SU-DHL-6 (cell line): ENCODE results near the gene ATP9B.

Experiments used
- H2AFZ ChIP-seq: fragments of 200-600 bp; sonication (generic); 2 replicates; pipeline ENCODE4 v1.6.1; 2014; ENCODE audit warnings: low read depth, mild to moderate bottlenecking, moderate library complexity, mixed read lengths, antibody characterized with exemption, low read length; ENCODE audit not compliant: severe bottlenecking
- H3F3A ChIP-seq: fragments of 200-600 bp; shearing (Covaris generic); 2 replicates; pipeline ENCODE4 v1.6.0; 2016; ENCODE audit warnings: antibody characterized with exemption, mild to moderate bottlenecking; ENCODE audit not compliant: insufficient read depth
- H3K27ac ChIP-seq: fragments of 200-600 bp; sonication (generic); 2 replicates; pipeline ENCODE4 v1.5.1; 2016; ENCODE audit warnings: low read depth, mild to moderate bottlenecking, low read length, moderate library complexity, mixed read lengths
- H3K27me3 ChIP-seq: fragments of 200-600 bp; sonication (generic), shearing (Covaris generic); 2 replicates; pipeline ENCODE4 v1.6.0; 2014; ENCODE audit warnings: mild to moderate bottlenecking, low read length
- H3K36me3 ChIP-seq: fragments of 200-600 bp; sonication (generic); 2 replicates; pipeline ENCODE4 v1.6.1; 2014; ENCODE audit warnings: mild to moderate bottlenecking, low read length, mixed read lengths
- H3K4me2 ChIP-seq: fragments of 300-600, 200-600 bp; shearing (Covaris generic), sonication (generic); 2 replicates; pipeline ENCODE4 v1.6.0; 2014; ENCODE audit warnings: low read length, low read depth, mild to moderate bottlenecking; ENCODE audit not compliant: poor library complexity, severe bottlenecking
- H3K4me3 ChIP-seq: fragments of 200-600 bp; sonication (generic); 2 replicates; pipeline ENCODE4 v1.5.1; 2014; ENCODE audit warnings: antibody characterized with exemption, low read length, mild to moderate bottlenecking, mixed read lengths; ENCODE audit not compliant: insufficient read depth, poor library complexity, severe bottlenecking
- H3K79me2 ChIP-seq: fragments of 200-600 bp; sonication (generic); 2 replicates; pipeline ENCODE4 v1.6.1; 2014; ENCODE audit warnings: mild to moderate bottlenecking, low read length, moderate library complexity; ENCODE audit not compliant: insufficient read depth
- H3K9ac ChIP-seq: fragments of 200-600 bp; sonication (generic); 2 replicates; pipeline ENCODE4 v1.7.0; 2014; ENCODE audit warnings: mild to moderate bottlenecking, low read length
- H3K9me2 ChIP-seq: fragments of 200-600 bp; sonication (generic); replicated peaks from 2 replicates; pipeline ENCODE4 v1.6.1; 2014; ENCODE audit warnings: low read length; ENCODE audit not compliant: insufficient read depth
- H3K9me3 ChIP-seq: fragments of 200-600 bp; sonication (generic); 2 replicates; pipeline ENCODE4 v1.6.1; 2014; ENCODE audit warnings: low read length, mixed read lengths; ENCODE audit not compliant: insufficient read depth
- H4K20me1 ChIP-seq: fragments of 200-600 bp; sonication (generic); 2 replicates; pipeline ENCODE4 v1.6.1; 2014; ENCODE audit warnings: low read depth, mild to moderate bottlenecking, antibody characterized with exemption, low read length, moderate library complexity, mixed read lengths
- CTCF ChIP-seq: fragments of 200-600 bp; sonication (generic); IDR thresholded peaks from one replicate; pipeline ENCODE4 v1.5.1; 2017; ENCODE audit warnings: antibody characterized with exemption, mild to moderate bottlenecking, low read length, moderate library complexity; ENCODE audit not compliant: insufficient read depth, poor library complexity, severe bottlenecking
- EZH2phosphoT487 ChIP-seq: fragments of 200-600 bp; sonication (generic), shearing (Covaris generic); conservative IDR thresholded peaks from 2 replicates; pipeline ENCODE4 v1.6.1; 2018; ENCODE audit warnings: mild to moderate bottlenecking, antibody characterized with exemption, low read length, moderate library complexity, mixed read lengths

The ATP9B gene

GRCh38 chr18:79185648-79186047, 116.5 kb downstream of the ATP9B start:
- H3K4me3 ChIP-seq: no peak overlapping the region
- H3K4me2 ChIP-seq: no peak overlapping the region
- no peaks in the 10 kb centered on the region for H3K9me3 ChIP-seq
- H3K9ac ChIP-seq: no peak overlapping the region
- H3K36me3 ChIP-seq: no peaks in the 10 kb centered on the region
- H4K20me1 ChIP-seq: no peaks in the 10 kb centered on the region
- H3K9me2 ChIP-seq: no peaks in the 10 kb centered on the region
- H3K27ac ChIP-seq: no peak overlapping the region
- no peaks in the 10 kb centered on the region for H3K79me2 ChIP-seq
- H2AFZ ChIP-seq: no peak overlapping the region
- no peaks in the 10 kb centered on the region for H3F3A ChIP-seq
- no peaks in the 10 kb centered on the region for H3K27me3 ChIP-seq
- TF ChIP-seq EZH2phosphoT487 (no peak), CTCF (no peak)

- Histone ChIP-seq H3K79me2 (no peaks in the 10 kb centered on the region), H3K4me2 (no peak overlapping the region), H3K4me3 (no peak overlapping the region), H3K27ac (no peak overlapping the region), H3K36me3 (no peaks in the 10 kb centered on the region), H3K9ac (no peak overlapping the region), H3F3A (no peaks in the 10 kb centered on the region), H3K9me3 (no peaks in the 10 kb centered on the region), H3K27me3 (no peaks in the 10 kb centered on the region), H3K9me2 (no peaks in the 10 kb centered on the region), H2AFZ (no peak overlapping the region), H4K20me1 (no peaks in the 10 kb centered on the region)
- TF ChIP-seq EZH2phosphoT487: no peak
- no peak for TF ChIP-seq CTCF
Observed at GRCh38 chr18:79186649-79187048, 117.5 kb downstream of the ATP9B start.

GRCh38 chr18:79187532-79188277, 118.5 kb downstream of the ATP9B start:
- Histone ChIP-seq H3K27ac (no peak overlapping the region), H2AFZ (no peak overlapping the region), H3K4me2 (no peak overlapping the region), H3K27me3 (no peaks in the 10 kb centered on the region), H3K79me2 (no peaks in the 10 kb centered on the region), H3K9ac (no peak overlapping the region), H4K20me1 (no peaks in the 10 kb centered on the region), H3F3A (no peaks in the 10 kb centered on the region), H3K9me2 (no peaks in the 10 kb centered on the region), H3K36me3 (no peaks in the 10 kb centered on the region), H3K4me3 (no peak overlapping the region), H3K9me3 (no peaks in the 10 kb centered on the region)
- TF ChIP-seq CTCF (no peak), EZH2phosphoT487 (no peak)
